ENCODE results near the gene MAPK11. TPM values are rescaled to one million over a fixed set of nuclear protein-coding genes. Genes with fewer than 3 reads are reported as not detected.

Gene MAPK11
- total RNA-seq, 1 donor from 2014 or later, result 11.9 TPM

GRCh38 chr22:50250555-50251476 is 19.4 kb downstream of the MAPK11 start, which contains the start of gene HDAC10:
Gene HDAC10 (minus strand): TSS chr22:50251265. CDS start chr22:50251032, 233 bp downstream.
- TF ChIP-seq, protein P1, sequence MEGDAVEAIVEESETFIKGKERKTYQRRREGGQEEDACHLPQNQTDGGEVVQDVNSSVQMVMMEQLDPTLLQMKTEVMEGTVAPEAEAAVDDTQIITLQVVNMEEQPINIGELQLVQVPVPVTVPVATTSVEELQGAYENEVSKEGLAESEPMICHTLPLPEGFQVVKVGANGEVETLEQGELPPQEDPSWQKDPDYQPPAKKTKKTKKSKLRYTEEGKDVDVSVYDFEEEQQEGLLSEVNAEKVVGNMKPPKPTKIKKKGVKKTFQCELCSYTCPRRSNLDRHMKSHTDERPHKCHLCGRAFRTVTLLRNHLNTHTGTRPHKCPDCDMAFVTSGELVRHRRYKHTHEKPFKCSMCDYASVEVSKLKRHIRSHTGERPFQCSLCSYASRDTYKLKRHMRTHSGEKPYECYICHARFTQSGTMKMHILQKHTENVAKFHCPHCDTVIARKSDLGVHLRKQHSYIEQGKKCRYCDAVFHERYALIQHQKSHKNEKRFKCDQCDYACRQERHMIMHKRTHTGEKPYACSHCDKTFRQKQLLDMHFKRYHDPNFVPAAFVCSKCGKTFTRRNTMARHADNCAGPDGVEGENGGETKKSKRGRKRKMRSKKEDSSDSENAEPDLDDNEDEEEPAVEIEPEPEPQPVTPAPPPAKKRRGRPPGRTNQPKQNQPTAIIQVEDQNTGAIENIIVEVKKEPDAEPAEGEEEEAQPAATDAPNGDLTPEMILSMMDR (IDR thresholded peaks at IDR 0.05; ENCODE audit: insufficient read depth, low read length, poor library complexity, severe bottlenecking), result no peak
- Histone ChIP-seq H3K27me3 (ENCODE audit: control insufficient read depth, insufficient read depth, low read length) (no peaks in the 10 kb centered on the region), H3K36me3 (ENCODE audit: control insufficient read depth, insufficient read depth, low read length) (peaks cover 5% of the 10 kb centered on the region), H3K4me3 (ENCODE audit: low read depth, low read length) (peak within 1 kb of the TSS; percentile 47)
- no peak for DNase-seq (ENCODE audit: low read depth)

DNA sequence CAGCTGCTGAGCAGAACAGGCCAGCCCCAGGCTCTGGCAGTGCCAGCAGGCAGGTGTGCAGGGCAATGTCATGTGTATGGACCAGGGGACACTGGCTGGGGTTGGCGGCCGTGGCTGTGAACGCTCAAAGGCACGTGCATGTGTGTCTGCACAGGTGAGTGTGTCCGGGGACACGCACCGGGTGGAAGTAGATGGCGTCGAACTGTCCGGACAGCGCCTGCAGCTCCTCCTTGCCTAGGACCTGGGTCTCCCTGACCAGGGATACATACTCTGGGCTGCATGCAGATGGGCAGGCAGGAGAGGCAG is 20.0 kb downstream of the MAPK11 start:
- no peaks in the 10 kb centered on the region for H3K27me3 ChIP-seq (ENCODE audit: control insufficient read depth, insufficient read depth, low read length)
- H3K4me3 ChIP-seq (ENCODE audit: low read depth, low read length), result peak overlapping the region; percentile 47
- peaks cover 5% of the 10 kb centered on the region for H3K36me3 ChIP-seq (ENCODE audit: control insufficient read depth, insufficient read depth, low read length)
- no peak for DNase-seq (ENCODE audit: low read depth)
- TF ChIP-seq, protein P1 (IDR thresholded peaks at IDR 0.05; ENCODE audit: insufficient read depth, low read length, poor library complexity, severe bottlenecking), result no peak

- Histone ChIP-seq H3K36me3 (ENCODE audit: control insufficient read depth, insufficient read depth, low read length) (peaks cover 4% of the 10 kb centered on the region), H3K4me3 (ENCODE audit: low read depth, low read length) (no peak overlapping the region), H3K27me3 (ENCODE audit: control insufficient read depth, insufficient read depth, low read length) (no peaks in the 10 kb centered on the region)
- TF ChIP-seq, protein P1 (IDR thresholded peaks at IDR 0.05; ENCODE audit: insufficient read depth, low read length, poor library complexity, severe bottlenecking), result no peak
- no peak for DNase-seq (ENCODE audit: low read depth)
These were observed 20.6 kb downstream of the MAPK11 start for GRCh38 chr22:50249341-50250248.

DNA sequence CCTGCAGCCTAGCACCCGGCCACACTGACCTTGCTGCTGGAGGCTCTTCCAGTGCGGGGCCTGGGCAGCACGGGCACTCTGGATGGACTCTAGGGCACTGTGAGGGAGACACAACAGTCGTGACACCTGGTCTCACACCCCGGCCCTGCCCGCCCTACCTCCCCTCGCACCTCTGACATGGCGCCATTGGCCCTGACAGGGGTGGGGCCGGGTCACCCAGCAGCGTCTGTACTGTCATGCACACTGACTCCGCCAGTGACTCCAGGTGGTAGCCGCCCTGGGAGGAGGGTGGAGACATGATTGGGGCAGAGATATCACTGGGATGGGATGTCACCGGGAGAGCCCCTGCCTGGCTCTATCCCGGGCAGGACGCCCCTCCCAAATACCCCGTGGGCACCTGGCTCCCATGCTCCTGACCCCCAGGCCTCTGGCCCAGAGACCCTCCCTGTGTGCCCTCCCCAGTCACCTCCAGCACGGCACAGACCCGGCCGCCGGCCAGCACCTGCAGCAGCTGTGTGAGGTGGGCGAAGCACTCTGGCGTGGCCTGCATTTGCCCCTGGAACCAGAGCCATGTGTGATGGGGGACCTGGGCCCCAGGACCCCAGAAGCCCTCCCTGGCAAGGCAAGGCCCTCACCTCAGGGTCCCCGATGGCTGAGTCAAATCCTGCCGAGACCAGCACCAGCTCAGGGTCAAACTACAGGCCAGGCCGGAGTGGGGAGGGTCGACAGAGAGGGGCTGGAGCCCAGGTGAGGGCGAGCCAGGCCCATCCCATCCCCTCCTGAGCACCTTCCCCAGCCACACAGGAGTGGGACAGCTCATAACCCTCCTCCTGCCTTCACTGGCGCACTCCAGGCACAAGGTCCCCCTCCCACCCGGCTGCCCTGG is 21.7 kb downstream of the MAPK11 start:
- no peaks in the 10 kb centered on the region for H3K27me3 ChIP-seq (ENCODE audit: control insufficient read depth, insufficient read depth, low read length)
- no peak for DNase-seq (ENCODE audit: low read depth)
- peaks cover 4% of the 10 kb centered on the region for H3K36me3 ChIP-seq (ENCODE audit: control insufficient read depth, insufficient read depth, low read length)
- TF ChIP-seq, protein P1 (IDR thresholded peaks at IDR 0.05; ENCODE audit: insufficient read depth, low read length, poor library complexity, severe bottlenecking), result no peak
- H3K4me3 ChIP-seq (ENCODE audit: low read depth, low read length), result no peak overlapping the region

DNA sequence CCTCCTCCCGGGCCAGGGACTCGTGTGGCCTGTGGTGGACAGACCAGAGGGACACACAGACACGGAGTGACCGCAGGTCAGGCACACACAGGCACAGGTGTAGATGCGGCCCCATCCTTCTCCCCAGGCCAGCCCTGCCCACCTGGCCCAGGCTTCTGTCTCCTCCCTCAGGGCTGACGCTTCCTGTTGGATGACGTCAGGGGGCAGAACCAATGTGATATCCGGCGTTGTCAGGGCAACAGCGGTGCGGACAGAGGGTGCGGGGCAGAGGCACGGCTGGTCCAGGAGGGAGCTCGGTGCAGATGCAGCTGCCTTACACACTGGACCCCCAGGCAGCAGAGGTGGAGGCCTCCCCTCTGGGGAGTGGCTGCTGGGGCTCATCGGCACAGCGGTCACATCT is 22.4 kb downstream of the MAPK11 start:
- Histone ChIP-seq H3K4me3 (ENCODE audit: low read depth, low read length) (no peak overlapping the region), H3K27me3 (ENCODE audit: control insufficient read depth, insufficient read depth, low read length) (no peaks in the 10 kb centered on the region), H3K36me3 (ENCODE audit: control insufficient read depth, insufficient read depth, low read length) (peaks cover 4% of the 10 kb centered on the region)
- no peak for DNase-seq (ENCODE audit: low read depth)
- TF ChIP-seq, protein P1 (IDR thresholded peaks at IDR 0.05; ENCODE audit: insufficient read depth, low read length, poor library complexity, severe bottlenecking), result no peak
